Measurements from ENCODE around the gene RALGPS1. TPM values are rescaled to one million over a fixed set of nuclear protein-coding genes. Genes with fewer than 3 reads are reported as not detected.

RALGPS1 gene
- total RNA-seq, 1 donor from 2014 or later: 30.7 TPM

- Mint-ChIP-seq H3K27me3 (ENCODE audit: insufficient read depth, low read depth) (peaks cover 7% of the 10 kb centered on the region), H3K27ac (peak overlapping the region; percentile 57), H3K4me1 (peaks cover 37% of the 10 kb centered on the region), H3K4me3 (no peak overlapping the region), H3K36me3 (no peaks in the 10 kb centered on the region), H3K9me3 (no peaks in the 10 kb centered on the region)
- Histone ChIP-seq H3K4me2 (no peak overlapping the region), H3F3A (ENCODE audit: low read depth) (no peaks in the 10 kb centered on the region), H3K27me3 (no peaks in the 10 kb centered on the region), H3K4me3 (no peak overlapping the region), H2AFZ (replicated peaks) (no peak overlapping the region), H4K20me1 (ENCODE audit: low read depth) (no peaks in the 10 kb centered on the region), H3K36me3 (no peaks in the 10 kb centered on the region), H3K27ac (no peak overlapping the region), H3K9me3 (ENCODE audit: low read depth) (no peaks in the 10 kb centered on the region), H3K4me1 (peaks cover 14% of the 10 kb centered on the region), H3K79me2 (ENCODE audit: low read depth) (no peaks in the 10 kb centered on the region), H3K9ac (no peak overlapping the region)
- TF ChIP-seq, protein P1, sequence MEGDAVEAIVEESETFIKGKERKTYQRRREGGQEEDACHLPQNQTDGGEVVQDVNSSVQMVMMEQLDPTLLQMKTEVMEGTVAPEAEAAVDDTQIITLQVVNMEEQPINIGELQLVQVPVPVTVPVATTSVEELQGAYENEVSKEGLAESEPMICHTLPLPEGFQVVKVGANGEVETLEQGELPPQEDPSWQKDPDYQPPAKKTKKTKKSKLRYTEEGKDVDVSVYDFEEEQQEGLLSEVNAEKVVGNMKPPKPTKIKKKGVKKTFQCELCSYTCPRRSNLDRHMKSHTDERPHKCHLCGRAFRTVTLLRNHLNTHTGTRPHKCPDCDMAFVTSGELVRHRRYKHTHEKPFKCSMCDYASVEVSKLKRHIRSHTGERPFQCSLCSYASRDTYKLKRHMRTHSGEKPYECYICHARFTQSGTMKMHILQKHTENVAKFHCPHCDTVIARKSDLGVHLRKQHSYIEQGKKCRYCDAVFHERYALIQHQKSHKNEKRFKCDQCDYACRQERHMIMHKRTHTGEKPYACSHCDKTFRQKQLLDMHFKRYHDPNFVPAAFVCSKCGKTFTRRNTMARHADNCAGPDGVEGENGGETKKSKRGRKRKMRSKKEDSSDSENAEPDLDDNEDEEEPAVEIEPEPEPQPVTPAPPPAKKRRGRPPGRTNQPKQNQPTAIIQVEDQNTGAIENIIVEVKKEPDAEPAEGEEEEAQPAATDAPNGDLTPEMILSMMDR (IDR thresholded peaks at IDR 0.05): no peak
- no peak for TF ChIP-seq EZH2 (IDR thresholded peaks at IDR 0.05)
- TF ChIP-seq EZH2phosphoT487 (IDR thresholded peaks at IDR 0.05): no peak
- no peak for DNase-seq (ENCODE audit: low spot score)
These were observed 220.6 kb downstream of the RALGPS1 start for GRCh38 chr9:127135056-127135745.

- no peaks in the 10 kb centered on the region for H3K36me3 Mint-ChIP-seq
- Histone ChIP-seq H3K4me1 (peaks cover 14% of the 10 kb centered on the region), H4K20me1 (ENCODE audit: low read depth) (no peaks in the 10 kb centered on the region), H3K79me2 (ENCODE audit: low read depth) (no peaks in the 10 kb centered on the region), H3K36me3 (no peaks in the 10 kb centered on the region), H3F3A (ENCODE audit: low read depth) (no peaks in the 10 kb centered on the region), H3K4me3 (no peak overlapping the region), H3K9ac (no peak overlapping the region), H2AFZ (replicated peaks) (no peak overlapping the region), H3K9me3 (ENCODE audit: low read depth) (no peaks in the 10 kb centered on the region), H3K27me3 (no peaks in the 10 kb centered on the region), H3K4me2 (no peak overlapping the region), H3K27ac (no peak overlapping the region)
- no peak for DNase-seq (ENCODE audit: low spot score)
- H3K4me1 Mint-ChIP-seq: peaks cover 27% of the 10 kb centered on the region
- no peak overlapping the region for H3K4me3 Mint-ChIP-seq
- H3K9me3 Mint-ChIP-seq: no peaks in the 10 kb centered on the region
- TF ChIP-seq EZH2phosphoT487 (IDR thresholded peaks at IDR 0.05) (no peak), EZH2 (IDR thresholded peaks at IDR 0.05) (no peak)
- TF ChIP-seq, protein P1 (IDR thresholded peaks at IDR 0.05): no peak
- no peak overlapping the region for H3K27ac Mint-ChIP-seq
- H3K27me3 Mint-ChIP-seq (ENCODE audit: insufficient read depth, low read depth): peaks cover 7% of the 10 kb centered on the region
These were observed 221.7 kb downstream of the RALGPS1 start for GRCh38 chr9:127136081-127136879.

- peaks cover 7% of the 10 kb centered on the region for H3K27me3 Mint-ChIP-seq (ENCODE audit: insufficient read depth, low read depth)
- TF ChIP-seq EZH2phosphoT487 (IDR thresholded peaks at IDR 0.05): no peak
- TF ChIP-seq, protein P1 (IDR thresholded peaks at IDR 0.05): no peak
- no peak for TF ChIP-seq EZH2 (IDR thresholded peaks at IDR 0.05)
- no peak overlapping the region for H3K4me2 ChIP-seq
- H3F3A ChIP-seq (ENCODE audit: low read depth): no peaks in the 10 kb centered on the region
- H3K4me1 Mint-ChIP-seq: peaks cover 21% of the 10 kb centered on the region
- no peaks in the 10 kb centered on the region for H3K9me3 Mint-ChIP-seq
- no peak overlapping the region for H3K27ac ChIP-seq
- no peak overlapping the region for H2AFZ ChIP-seq (replicated peaks)
- no peaks in the 10 kb centered on the region for H3K36me3 Mint-ChIP-seq
- no peak overlapping the region for H3K27ac Mint-ChIP-seq
- H3K4me1 ChIP-seq: peaks cover 17% of the 10 kb centered on the region
- no peaks in the 10 kb centered on the region for H3K36me3 ChIP-seq
- no peaks in the 10 kb centered on the region for H3K9me3 ChIP-seq (ENCODE audit: low read depth)
- H3K79me2 ChIP-seq (ENCODE audit: low read depth): no peaks in the 10 kb centered on the region
- no peaks in the 10 kb centered on the region for H4K20me1 ChIP-seq (ENCODE audit: low read depth)
- H3K4me3 ChIP-seq: no peak overlapping the region
- no peak overlapping the region for H3K4me3 Mint-ChIP-seq
- no peak overlapping the region for H3K9ac ChIP-seq
- DNase-seq (ENCODE audit: low spot score): no peak
- no peaks in the 10 kb centered on the region for H3K27me3 ChIP-seq
These were observed 222.5 kb downstream of the RALGPS1 start for GRCh38 chr9:127136880-127137639.
